CD4-positive, alpha-beta T cell (primary cell): ENCODE data around the gene MEIOSIN. TPM values are rescaled to one million over a fixed set of nuclear protein-coding genes. Genes with fewer than 3 reads are reported as not detected.

Source experiments
- ATAC-seq: fragments of 200-7000 bp; cut with Tn5 transposase; one replicate; pipeline ENCODE4 v1.10.0; 2022; ENCODE audit warnings: mild to moderate bottlenecking; ENCODE audit not compliant: poor library complexity
- CTCF ChIA-PET: fragments of 350-600 bp; sonication (Branson Sonifier 250); formaldehyde crosslinking; loops from one replicate; lab custom pipeline; 2021; ENCODE audit warnings: antibody characterized with exemption, inconsistent platforms; lab: Charles Lee
- POLR2A ChIA-PET: fragments of 350-600 bp; sonication (Branson Sonifier 250); formaldehyde crosslinking; loops from one replicate; lab custom pipeline; 2021; ENCODE audit warnings: antibody characterized with exemption, inconsistent platforms; lab: Charles Lee
- DNase-seq, 14 experiments: peaks; one replicate each; pipeline ENCODE4 v3.0.0-alpha.2; 2013 to 2020; ENCODE audit warnings: mixed read lengths in 2 of 14
- H3K27ac ChIP-seq, 2 donors: one replicate each; pipeline versions ENCODE4 v1.5.1 to v1.7.0; 2013; ENCODE audit warnings: low read length in 2 of 2, low read depth in 1 of 2, mild to moderate bottlenecking in 1 of 2
- H3K27me3 ChIP-seq, 2 experiments: 1 replicate in 1 of 2; 2 replicates in 1 of 2; pipeline versions ENCODE4 v1.6.1 to v1.7.0; 2013; ENCODE audit warnings: low read length in 2 of 2, control low read depth in 1 of 2, mild to moderate bottlenecking in 1 of 2, moderate library complexity in 1 of 2; ENCODE audit not compliant: insufficient read depth in 2 of 2, control insufficient read depth in 1 of 2
- H3K36me3 ChIP-seq: one replicate; pipeline ENCODE4 v1.6.1; 2013; ENCODE audit warnings: low read length, control low read depth; ENCODE audit not compliant: insufficient read depth
- H3K4me1 ChIP-seq: one replicate; pipeline ENCODE4 v1.6.1; 2013; ENCODE audit warnings: low read length, control low read depth; ENCODE audit not compliant: insufficient read depth
- H3K4me3 ChIP-seq: one replicate; pipeline ENCODE4 v1.5.1; 2013; ENCODE audit warnings: mild to moderate bottlenecking, low read length, moderate library complexity
- H3K9me3 ChIP-seq, 2 experiments: 1 replicate in 1 of 2; 2 replicates in 1 of 2; pipeline versions ENCODE4 v1.6.1 to v1.7.0; 2013; ENCODE audit warnings: low read length in 2 of 2, mild to moderate bottlenecking in 2 of 2, control low read depth in 1 of 2, moderate library complexity in 1 of 2; ENCODE audit not compliant: control insufficient read depth in 1 of 2, insufficient read depth in 1 of 2
- H3K27ac Mint-ChIP-seq: one replicate; pipeline ENCODE4 v1.8.0; 2020; ENCODE audit warnings: mixed read lengths
- H3K27me3 Mint-ChIP-seq: one replicate; pipeline ENCODE4 v1.8.0; 2021; ENCODE audit warnings: mixed read lengths
- H3K36me3 Mint-ChIP-seq: one replicate; pipeline ENCODE4 v1.8.0; 2021; ENCODE audit warnings: low read depth, mixed read lengths
- H3K4me1 Mint-ChIP-seq: one replicate; pipeline ENCODE4 v1.8.0; 2021; ENCODE audit warnings: low read depth, mixed read lengths
- H3K4me3 Mint-ChIP-seq: one replicate; pipeline ENCODE4 v1.8.0; 2020; ENCODE audit warnings: mild to moderate bottlenecking, mixed read lengths
- H3K9me3 Mint-ChIP-seq: one replicate; pipeline ENCODE4 v1.8.0; 2020; ENCODE audit warnings: mixed read lengths
- intact Hi-C, 2 experiments: fragments of 100-400 bp; cut with DNase I in 1 of 2; cut with micrococcal nuclease in 1 of 2; formaldehyde crosslinking; loops; one replicate each; pipeline versions ENCODE4 v1.15.1 to v1.9.0; 2023 to 2025; cut with DNase I, micrococcal nuclease
- total RNA-seq, 174 experiments: library from RNA in 2 of 174; stranded (reverse) in 2 of 174; gene quantifications; one replicate each; pipeline ENCODE4 v1.2.3 and lab custom pipeline; 2021 to 2026
- TF ChIP-seq, protein P1 (sequence below): fragments of 200-600 bp; IDR thresholded peaks from one replicate; pipeline ENCODE4 v1.8.0; 2022; ENCODE audit warnings: antibody characterized with exemption, mild to moderate bottlenecking

The MEIOSIN gene
- total RNA-seq, 2 experiments from 2014 or later, result not detected

GRCh38 chr19:45770192-45771101, 37.2 kb downstream of the MEIOSIN start:
- DNase-seq, result peak; percentile 82 to 95 (median 90)
- H3K27ac Mint-ChIP-seq, result peak overlapping the region; percentile 87
- H3K9me3 ChIP-seq, result peaks cover 0 to 15% of the 10 kb centered on the region in 2 experiments
- ChIA-PET CTCF (interaction anchor here (0.5 to 7.2 kb wide), 21 partner anchors 10 to 1456 kb away, joined by 3 to 172 read pairs (median 5); partner anchors contain the start of genes CCDC61, DMPK, DMWD and FBXO46), POLR2A (interaction anchor here (0.9 to 3.4 kb wide), 13 partner anchors 9 to 303 kb away, joined by 3 to 52 read pairs (median 6); partner anchors contain the start of genes DMPK, DMWD, FBXO46 and FOSB)
- TF ChIP-seq, protein P1, sequence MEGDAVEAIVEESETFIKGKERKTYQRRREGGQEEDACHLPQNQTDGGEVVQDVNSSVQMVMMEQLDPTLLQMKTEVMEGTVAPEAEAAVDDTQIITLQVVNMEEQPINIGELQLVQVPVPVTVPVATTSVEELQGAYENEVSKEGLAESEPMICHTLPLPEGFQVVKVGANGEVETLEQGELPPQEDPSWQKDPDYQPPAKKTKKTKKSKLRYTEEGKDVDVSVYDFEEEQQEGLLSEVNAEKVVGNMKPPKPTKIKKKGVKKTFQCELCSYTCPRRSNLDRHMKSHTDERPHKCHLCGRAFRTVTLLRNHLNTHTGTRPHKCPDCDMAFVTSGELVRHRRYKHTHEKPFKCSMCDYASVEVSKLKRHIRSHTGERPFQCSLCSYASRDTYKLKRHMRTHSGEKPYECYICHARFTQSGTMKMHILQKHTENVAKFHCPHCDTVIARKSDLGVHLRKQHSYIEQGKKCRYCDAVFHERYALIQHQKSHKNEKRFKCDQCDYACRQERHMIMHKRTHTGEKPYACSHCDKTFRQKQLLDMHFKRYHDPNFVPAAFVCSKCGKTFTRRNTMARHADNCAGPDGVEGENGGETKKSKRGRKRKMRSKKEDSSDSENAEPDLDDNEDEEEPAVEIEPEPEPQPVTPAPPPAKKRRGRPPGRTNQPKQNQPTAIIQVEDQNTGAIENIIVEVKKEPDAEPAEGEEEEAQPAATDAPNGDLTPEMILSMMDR, result peak; percentile 97
- peaks cover 5% of the 10 kb centered on the region for H3K27me3 Mint-ChIP-seq
- intact Hi-C loops, result loop anchor here (1.0 to 10.0 kb wide), 6 partner anchors 9 to 247 kb away; partner anchors contain the start of gene MEIOSIN (in 1 of the 2)
- H3K36me3 Mint-ChIP-seq, result peaks cover 3% of the 10 kb centered on the region
- no peaks in the 10 kb centered on the region for H3K9me3 Mint-ChIP-seq
- peaks cover 35% of the 10 kb centered on the region for H3K4me1 ChIP-seq
- H3K4me1 Mint-ChIP-seq, result peaks cover 25% of the 10 kb centered on the region
- peak; percentile 75 for ATAC-seq
- H3K4me3 Mint-ChIP-seq, result peak overlapping the region; percentile 89
- H3K27ac ChIP-seq, result peak overlapping the region in 1 of 2 donors; percentile 52
- H3K27me3 ChIP-seq, result peaks cover 12 to 22% of the 10 kb centered on the region in 2 experiments
- H3K36me3 ChIP-seq, result no peaks in the 10 kb centered on the region
- peak overlapping the region; percentile 79 for H3K4me3 ChIP-seq

GRCh38 chr19:45771311-45771933, 38.2 kb downstream of the MEIOSIN start:
- Mint-ChIP-seq H3K4me1 (peaks cover 25% of the 10 kb centered on the region), H3K27me3 (no peaks in the 10 kb centered on the region), H3K4me3 (peak overlapping the region; percentile 54), H3K36me3 (peaks cover 3% of the 10 kb centered on the region), H3K9me3 (no peaks in the 10 kb centered on the region), H3K27ac (no peak overlapping the region)
- Histone ChIP-seq H3K36me3 (no peaks in the 10 kb centered on the region), H3K4me3 (no peak overlapping the region), H3K4me1 (peaks cover 35% of the 10 kb centered on the region), H3K27ac (no peak overlapping the region), H3K27me3 (peaks cover 12 to 16% of the 10 kb centered on the region in 2 experiments), H3K9me3 (peaks cover 0 to 8% of the 10 kb centered on the region in 2 experiments)
- POLR2A ChIA-PET, result interaction anchor here (1.3 to 3.4 kb wide), 4 partner anchors 20 to 41 kb away, joined by 3 to 52 read pairs (median 32); partner anchors contain the start of genes DMWD and FBXO46
- TF ChIP-seq, protein P1, result no peak
- no peak for ATAC-seq
- CTCF ChIA-PET, result interaction anchor here (0.5 to 7.2 kb wide), 5 partner anchors 9 to 252 kb away, joined by 3 to 172 read pairs (median 5); partner anchors contain the start of gene DMWD
- peak in 2 of 14 experiments; percentile 24 to 49 for DNase-seq
- intact Hi-C loops, result loop anchor here (2.0 to 10.0 kb wide), 3 partner anchors 39 to 246 kb away; partner anchors contain the start of gene MEIOSIN (in 1 of the 2)
